Tibial artery (tissue), 4 donors: ENCODE data around the gene ORM2.

Experiments used
- DNase-seq, 2 donors: peaks; one replicate each; pipeline ENCODE4 v3.0.0-alpha.2; 2019
- H3K27ac ChIP-seq, 2 donors: fragments of 200-600 bp; sonication (generic) in 1 of 2; 1 replicate in 1 of 2; 2 replicates in 1 of 2; pipeline ENCODE4 v1.5.1; 2018 to 2019; ENCODE audit warnings: mild to moderate bottlenecking in 1 of 2
- H3K27me3 ChIP-seq, 2 donors: fragments of 200-600 bp; sonication (generic) in 1 of 2; one replicate each; pipeline versions ENCODE4 v1.5.1 to v1.6.0; 2016 to 2019
- H3K36me3 ChIP-seq, 3 donors: fragments of 200-600 bp; sonication (generic) in 2 of 3; one replicate each; pipeline ENCODE4 v1.5.1; 2016 to 2019; ENCODE audit warnings: mild to moderate bottlenecking in 2 of 3
- H3K4me1 ChIP-seq, 4 donors: fragments of 200-600 bp; sonication (generic) in 2 of 4; 1 replicate in 3 of 4; 2 replicates in 1 of 4; pipeline ENCODE4 v1.5.1; 2016 to 2019
- H3K4me3 ChIP-seq, 2 donors: fragments of 200-600 bp; sonication (generic) in 1 of 2; 1 replicate in 1 of 2; 2 replicates in 1 of 2; pipeline ENCODE4 v1.5.1; 2018 to 2019; ENCODE audit warnings: mild to moderate bottlenecking in 2 of 2
- H3K9me3 ChIP-seq, 3 donors: fragments of 200-600 bp; sonication (generic) in 1 of 3; one replicate each; pipeline ENCODE4 v1.5.1; 2016 to 2019
- CTCF ChIP-seq, 2 experiments: fragments of 200-600 bp in 1 of 2; fragments of 450-650 bp in 1 of 2; IDR thresholded peaks; one replicate each; pipeline ENCODE4 v1.5.1; 2017 to 2019; ENCODE audit warnings: antibody characterized with exemption in 2 of 2, mild to moderate bottlenecking in 1 of 2, moderate library complexity in 1 of 2
- intact Hi-C: fragments of 100-400 bp; cut with DNase I; formaldehyde crosslinking; loops from one replicate; pipeline ENCODE4 v1.15.0; 2023; ENCODE audit warnings: low total_unique reads

The ORM2 gene

GRCh38 chr9:114371343-114371944 is 41.8 kb downstream of the ORM2 start:
- DNase-seq: no peak
- Histone ChIP-seq H3K4me3 (no peak overlapping the region), H3K27ac (no peak overlapping the region), H3K9me3 (no peaks in the 10 kb centered on the region), H3K27me3 (no peaks in the 10 kb centered on the region), H3K4me1 (peaks cover 0 to 21% (median 15%) of the 10 kb centered on the region in 4 donors), H3K36me3 (peaks cover 27 to 88% (median 74%) of the 10 kb centered on the region in 3 donors)
- intact Hi-C loops: no loop called here
- no peak for TF ChIP-seq CTCF (IDR thresholded peaks at IDR 0.05)

- Histone ChIP-seq H3K27ac (peak overlapping the region; percentile 3 to 39), H3K36me3 (peaks cover 33 to 88% (median 79%) of the 10 kb centered on the region in 3 donors), H3K4me1 (peaks cover 0 to 14% (median 10%) of the 10 kb centered on the region in 4 donors), H3K27me3 (no peaks in the 10 kb centered on the region), H3K9me3 (no peaks in the 10 kb centered on the region), H3K4me3 (no peak overlapping the region)
- no peak for TF ChIP-seq CTCF (IDR thresholded peaks at IDR 0.05)
- no peak for DNase-seq
- intact Hi-C loops: no loop called here
These were observed 42.6 kb downstream of the ORM2 start for GRCh38 chr9:114371973-114372917.

- Histone ChIP-seq H3K9me3 (no peaks in the 10 kb centered on the region), H3K36me3 (peaks cover 27 to 82% (median 76%) of the 10 kb centered on the region in 3 donors), H3K4me3 (no peak overlapping the region), H3K27me3 (no peaks in the 10 kb centered on the region), H3K27ac (peak overlapping the region; percentile 3 to 39), H3K4me1 (peaks cover 0 to 10% (median 10%) of the 10 kb centered on the region in 4 donors)
- DNase-seq: peak; percentile 57 to 80
- intact Hi-C loops: no loop called here
- no peak for TF ChIP-seq CTCF (IDR thresholded peaks at IDR 0.05)
These were observed 43.3 kb downstream of the ORM2 start for GRCh38 chr9:114372921-114373448.

GRCh38 chr9:114373960-114374730 is 44.5 kb downstream of the ORM2 start:
- H3K27me3 ChIP-seq: no peaks in the 10 kb centered on the region
- H3K36me3 ChIP-seq: peaks cover 22 to 84% (median 74%) of the 10 kb centered on the region in 3 donors
- peaks cover 0 to 17% (median 14%) of the 10 kb centered on the region in 4 donors for H3K4me1 ChIP-seq
- no peak overlapping the region for H3K4me3 ChIP-seq
- no peaks in the 10 kb centered on the region for H3K9me3 ChIP-seq
- intact Hi-C loops: no loop called here
- no peak for DNase-seq
- no peak overlapping the region for H3K27ac ChIP-seq
- TF ChIP-seq CTCF (IDR thresholded peaks at IDR 0.05): no peak

- H3K36me3 ChIP-seq: peaks cover 22 to 90% (median 78%) of the 10 kb centered on the region in 3 donors
These were observed 45.3 kb downstream of the ORM2 start for GRCh38 chr9:114374936-114375335.

More at GRCh38 chr9:114374936-114375335, 45.3 kb downstream of the ORM2 start:
- H3K9me3 ChIP-seq: no peaks in the 10 kb centered on the region
- TF ChIP-seq CTCF (IDR thresholded peaks at IDR 0.05): no peak
- intact Hi-C loops: no loop called here
- H3K4me3 ChIP-seq: no peak overlapping the region
- H3K4me1 ChIP-seq: peaks cover 0 to 22% (median 17%) of the 10 kb centered on the region in 4 donors
- no peak overlapping the region for H3K27ac ChIP-seq
- no peak for DNase-seq
- H3K27me3 ChIP-seq: no peaks in the 10 kb centered on the region
